ENCODE data around the gene ANKS1B.

The ANKS1B gene

DNA sequence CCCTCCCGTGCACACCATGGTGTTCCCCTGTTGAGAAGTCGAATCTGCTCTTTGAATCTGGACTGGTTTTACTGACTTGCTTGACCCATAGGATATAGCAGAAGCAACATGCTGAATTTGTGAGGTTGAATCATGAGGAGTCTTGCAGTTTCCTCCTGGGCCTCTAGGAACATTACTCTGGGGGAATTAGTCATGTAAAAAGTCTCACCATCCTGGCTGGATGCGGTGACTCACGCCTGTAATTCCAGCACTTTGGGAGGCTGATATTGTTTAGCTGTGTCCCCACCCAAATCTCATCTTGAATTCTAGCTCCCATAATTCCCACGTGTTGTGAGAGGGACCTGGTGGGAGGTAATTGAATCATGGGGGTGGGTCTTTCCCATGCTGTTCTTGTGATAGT lies 1228.9 kb downstream of the ANKS1B start:
- DNase-seq (ENCODE audit: low spot score), result peak; percentile 72

GRCh38 chr12:98754095-98754494 lies 1230.6 kb downstream of the ANKS1B start:
- DNase-seq (ENCODE audit: low spot score), result peak; percentile 72

DNA sequence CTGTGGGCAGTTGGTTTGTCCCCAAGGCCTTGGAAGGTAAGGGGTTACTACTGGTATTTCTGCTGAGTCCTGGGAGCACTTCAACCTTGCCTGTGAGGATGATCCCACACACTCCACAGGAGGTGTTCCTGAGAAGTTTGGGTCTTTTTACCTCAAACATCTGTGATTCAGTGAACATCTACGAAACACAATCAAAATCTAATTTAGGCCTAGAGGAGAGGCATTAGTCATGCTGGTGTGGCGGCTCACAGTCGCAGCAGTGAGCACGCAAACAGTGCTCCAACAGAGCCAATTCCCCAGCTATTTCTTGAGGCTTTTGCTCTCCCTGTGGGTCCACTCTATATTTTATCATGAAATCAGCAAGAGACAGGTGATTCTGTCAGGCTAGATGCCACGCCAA lies 1232.0 kb downstream of the ANKS1B start:
- peak; percentile 54 for DNase-seq (ENCODE audit: low spot score)

DNA sequence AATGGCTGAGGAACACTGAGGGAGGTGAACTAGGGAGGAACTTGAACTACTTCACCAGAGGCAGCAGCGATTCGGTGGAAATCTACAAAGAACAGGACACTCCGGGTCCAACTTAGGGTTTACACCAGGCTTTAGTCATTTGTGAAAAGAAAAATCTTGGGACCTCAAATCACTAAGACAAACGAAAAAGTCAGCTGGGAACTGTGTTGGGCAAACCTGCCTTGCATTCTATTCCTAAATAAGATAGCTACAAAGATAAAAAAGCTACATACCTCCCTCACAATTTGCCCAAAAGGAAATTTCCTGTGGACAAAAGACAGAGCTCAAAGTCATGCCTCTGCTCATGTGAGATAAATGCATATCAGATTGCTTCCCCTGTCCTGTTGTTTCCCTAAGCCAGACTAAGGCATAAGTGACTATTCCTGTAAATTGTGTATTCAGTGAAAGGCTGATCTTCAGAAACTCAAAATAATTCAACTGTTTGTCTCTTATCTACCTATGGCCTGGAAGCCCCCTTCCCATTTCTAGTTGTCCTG lies 1233.1 kb downstream of the ANKS1B start:
- no peak for DNase-seq (ENCODE audit: low spot score)

DNA sequence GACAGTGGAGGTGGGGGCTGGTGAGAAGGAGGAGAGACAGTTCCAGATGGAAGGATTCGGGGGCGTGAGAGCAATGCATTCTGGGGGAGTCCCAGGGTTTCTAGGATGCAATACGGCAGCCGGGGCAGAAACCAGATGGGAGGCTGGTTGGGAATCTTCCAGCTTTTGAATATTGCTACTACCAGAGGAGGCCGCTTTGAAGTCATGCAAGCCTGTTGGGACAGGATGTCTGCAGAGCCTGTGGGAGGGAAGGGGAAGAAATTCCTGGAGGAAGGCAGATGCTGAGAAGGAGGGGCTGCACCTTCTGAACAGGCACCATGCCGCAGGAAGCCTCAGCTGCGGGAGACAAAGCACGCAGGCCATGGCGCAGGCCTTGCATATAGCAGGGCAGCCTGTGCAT lies 1234.2 kb downstream of the ANKS1B start:
- peak; percentile 11 for DNase-seq (ENCODE audit: low spot score)

DNA sequence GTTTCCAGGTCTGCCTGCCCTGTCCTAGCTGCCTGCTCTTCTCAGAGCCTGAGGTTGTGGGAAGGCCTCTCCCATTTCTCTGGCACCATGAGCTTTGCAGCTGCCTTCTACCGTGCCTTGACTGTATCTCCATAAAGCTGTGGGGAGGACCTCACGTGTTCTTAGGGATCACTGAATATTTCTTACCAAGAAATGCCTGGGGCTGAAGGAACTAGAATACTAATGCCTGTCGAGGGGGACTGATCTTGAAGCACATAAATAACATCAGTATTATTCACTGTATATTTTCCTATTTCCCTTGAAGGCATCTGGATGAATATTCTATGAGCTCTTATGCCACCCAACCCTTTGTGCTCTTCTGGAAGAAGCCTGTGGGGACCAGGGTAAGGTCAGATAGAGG lies 1236.3 kb downstream of the ANKS1B start:
- no peak for DNase-seq (ENCODE audit: low spot score)

DNA sequence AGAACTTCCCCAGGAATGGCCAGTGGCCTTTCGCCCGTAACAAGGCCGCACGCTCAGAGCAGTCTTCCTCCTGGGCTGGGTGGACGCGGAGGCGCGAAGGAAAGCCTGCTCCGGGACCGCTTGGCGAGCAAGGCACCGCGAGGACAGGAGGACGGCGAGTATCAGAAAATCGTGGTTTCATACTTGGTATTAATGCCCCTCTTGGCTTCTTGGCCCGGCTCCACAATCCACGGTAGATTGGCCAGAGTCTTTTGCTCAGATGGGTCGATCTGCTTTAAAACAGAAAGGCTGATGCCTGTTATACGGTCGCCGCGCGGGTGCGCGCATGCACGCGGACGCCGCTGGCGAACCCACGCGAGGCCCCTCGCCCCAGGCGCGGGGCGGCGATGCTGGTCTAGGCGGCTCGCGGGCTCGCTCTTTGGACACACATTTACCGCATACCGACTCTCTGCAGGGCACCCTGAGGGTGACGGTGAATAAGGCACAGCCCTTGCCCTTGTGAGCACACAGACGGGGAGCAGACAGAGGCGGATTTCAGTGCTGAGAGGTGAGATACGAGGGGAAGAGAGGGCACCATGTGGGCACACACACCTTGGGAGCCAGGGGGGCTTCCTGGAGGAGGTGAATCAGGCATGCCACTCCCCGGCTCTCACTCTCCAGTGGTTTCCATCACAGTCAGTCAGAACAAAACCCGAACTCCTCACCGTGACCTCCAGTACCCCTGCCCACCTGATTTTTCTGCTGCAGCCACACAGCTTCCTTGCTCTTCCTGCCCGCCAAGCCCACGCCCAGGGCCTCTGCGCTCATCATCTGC lies 1239.0 kb downstream of the ANKS1B start:
- peak; percentile 9 for DNase-seq (ENCODE audit: low spot score)

DNA sequence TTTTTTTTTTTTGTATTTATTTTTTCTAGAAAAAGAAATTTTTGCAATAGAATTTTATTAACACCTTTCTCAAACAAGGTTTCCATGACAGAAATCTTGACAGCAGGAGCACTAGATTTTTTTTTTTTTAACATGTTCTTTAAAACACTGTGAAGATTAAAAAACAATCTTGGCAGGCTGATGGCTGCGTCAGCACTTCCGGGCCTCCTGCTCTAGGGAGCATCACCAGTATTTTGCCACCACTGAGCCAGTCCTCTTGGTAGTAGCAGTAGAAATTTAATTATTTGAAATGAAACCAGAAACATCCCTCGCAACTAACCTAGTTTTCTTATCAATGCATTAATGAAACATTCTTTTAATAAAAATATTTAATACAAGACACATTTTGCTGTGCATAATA lies 1240.1 kb downstream of the ANKS1B start:
- no peak for DNase-seq (ENCODE audit: low spot score)

GRCh38 chr12:98743362-98743953 lies 1241.3 kb downstream of the ANKS1B start:
- no peak for DNase-seq (ENCODE audit: low spot score)

GRCh38 chr12:98741556-98742265 lies 1243.0 kb downstream of the ANKS1B start:
- DNase-seq (ENCODE audit: low spot score), result no peak

DNA sequence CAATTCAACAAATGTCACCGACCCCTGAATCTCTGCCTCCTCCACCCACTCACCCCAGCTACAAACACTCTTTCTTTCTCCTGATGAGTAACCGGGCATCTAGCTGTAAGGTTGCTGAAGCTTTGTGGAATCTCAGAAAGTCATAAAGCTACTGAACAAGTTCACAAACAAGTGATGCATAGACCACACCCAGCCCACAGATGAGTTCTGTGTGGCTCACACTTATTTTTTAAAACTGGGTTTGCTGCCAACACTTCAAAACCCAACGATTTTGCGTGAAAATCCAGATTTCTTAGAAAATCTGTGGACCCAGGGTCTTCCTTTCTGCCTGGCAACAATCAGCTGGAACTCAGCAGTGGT lies 1243.6 kb downstream of the ANKS1B start:
- DNase-seq (ENCODE audit: low spot score), result no peak

DNA sequence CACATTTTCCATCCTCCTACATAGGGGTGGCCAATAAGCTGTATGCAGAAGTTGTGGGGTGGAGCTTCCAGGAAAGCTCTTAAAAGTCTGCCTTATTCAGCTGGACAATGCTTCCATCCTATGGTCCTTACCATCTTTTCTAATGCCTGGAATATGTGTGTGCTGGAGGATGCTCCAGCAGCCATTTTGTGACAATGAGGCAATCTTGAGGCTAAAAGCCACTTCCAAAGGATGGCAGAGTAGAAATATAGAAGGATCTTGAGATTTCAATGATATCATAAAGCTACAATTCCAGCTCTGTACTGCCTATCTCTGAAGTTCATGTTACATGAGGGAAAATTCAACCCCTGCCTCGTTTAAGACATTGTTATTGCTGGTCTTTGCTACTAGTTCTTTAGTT lies 1244.0 kb downstream of the ANKS1B start:
- DNase-seq (ENCODE audit: low spot score), result no peak

- DNase-seq (ENCODE audit: low spot score), result no peak
These were observed 1246.2 kb downstream of the ANKS1B start for GRCh38 chr12:98738539-98738938.

- DNase-seq (ENCODE audit: low spot score), result no peak
These were observed 1246.7 kb downstream of the ANKS1B start for GRCh38 chr12:98738002-98738401.

GRCh38 chr12:98737322-98737712 lies 1247.4 kb downstream of the ANKS1B start:
- DNase-seq (ENCODE audit: low spot score), result no peak

DNA sequence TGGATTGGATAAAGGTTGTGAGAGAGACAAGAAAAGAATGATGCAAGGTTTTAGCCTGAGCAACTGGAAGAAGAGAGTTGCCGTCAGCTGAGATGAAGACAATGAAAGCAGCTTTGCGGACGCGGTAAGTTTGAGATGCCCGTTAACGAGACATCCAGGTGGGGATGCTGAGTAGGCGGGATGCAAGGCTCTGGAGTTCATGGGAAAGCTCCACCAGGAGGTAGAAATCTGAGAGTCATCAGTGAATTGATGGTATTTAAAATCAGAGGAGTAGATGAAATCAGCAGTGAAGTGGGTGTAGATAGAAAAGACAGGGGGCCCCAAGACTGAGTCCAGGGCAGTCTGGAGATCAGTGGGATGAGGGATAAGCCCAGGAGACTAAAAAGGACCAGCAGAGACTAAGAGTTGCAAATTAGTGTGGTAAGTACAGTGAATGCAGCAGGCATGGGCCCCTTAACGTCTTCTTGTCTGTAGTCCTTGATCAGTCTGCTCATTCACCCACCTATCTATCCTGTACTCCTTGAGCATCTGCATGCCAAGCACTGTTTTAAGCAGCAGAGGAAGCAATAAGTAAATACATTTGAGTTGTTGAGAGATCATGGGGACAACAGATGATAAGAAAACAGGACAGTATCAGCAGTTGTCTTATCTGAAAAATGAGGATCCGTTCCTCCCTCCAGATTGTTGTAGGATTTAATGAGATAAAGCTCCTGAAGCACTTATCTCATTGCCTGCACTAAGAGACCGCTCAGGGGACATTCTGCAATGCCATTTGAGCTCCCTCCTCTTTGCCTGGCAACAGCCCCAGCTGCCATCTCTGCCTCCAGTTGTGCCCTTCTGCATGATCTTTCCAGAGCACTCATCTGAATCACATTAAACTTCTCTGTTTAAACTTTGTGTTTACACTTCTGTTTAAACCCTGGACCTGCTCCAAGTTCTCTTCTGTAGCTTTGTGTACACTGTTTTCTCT lies 1248.1 kb downstream of the ANKS1B start:
- DNase-seq (ENCODE audit: low spot score), result no peak

GRCh38 chr12:98735821-98736220 lies 1248.9 kb downstream of the ANKS1B start:
- DNase-seq (ENCODE audit: low spot score), result no peak

DNA sequence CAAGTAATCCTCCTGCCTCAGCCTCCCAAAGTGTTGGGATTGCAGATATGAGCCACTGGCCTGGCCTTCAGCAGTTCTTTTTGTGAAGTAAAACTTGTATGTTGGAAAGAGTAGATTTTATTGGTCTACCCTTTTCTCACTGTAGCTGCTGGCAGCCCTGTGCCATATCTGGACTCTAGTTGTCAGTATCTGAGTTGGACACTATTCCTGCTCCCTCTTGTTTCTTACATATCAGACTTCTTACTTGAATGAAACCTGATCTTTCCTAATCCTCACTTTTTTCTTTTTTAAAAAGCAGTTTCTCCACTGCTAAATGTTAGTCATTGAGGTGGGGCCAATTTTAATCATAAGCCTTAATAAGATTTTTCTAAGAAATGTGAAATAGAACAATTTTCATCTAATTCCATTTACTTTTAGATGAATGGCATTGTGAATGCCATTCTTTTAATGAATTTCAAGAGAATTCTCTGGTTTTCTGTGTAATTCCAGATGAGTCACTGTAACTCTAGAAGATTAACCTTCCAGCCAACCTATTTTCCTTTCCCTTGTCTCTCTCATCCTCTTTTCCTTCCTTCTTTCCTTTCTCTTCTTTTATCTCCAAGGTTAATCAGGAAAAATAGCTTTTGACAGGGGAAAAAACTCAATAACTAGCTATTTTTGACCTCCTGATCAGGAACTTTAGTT lies 1250.9 kb downstream of the ANKS1B start:
- no peak for DNase-seq (ENCODE audit: low spot score)

DNA sequence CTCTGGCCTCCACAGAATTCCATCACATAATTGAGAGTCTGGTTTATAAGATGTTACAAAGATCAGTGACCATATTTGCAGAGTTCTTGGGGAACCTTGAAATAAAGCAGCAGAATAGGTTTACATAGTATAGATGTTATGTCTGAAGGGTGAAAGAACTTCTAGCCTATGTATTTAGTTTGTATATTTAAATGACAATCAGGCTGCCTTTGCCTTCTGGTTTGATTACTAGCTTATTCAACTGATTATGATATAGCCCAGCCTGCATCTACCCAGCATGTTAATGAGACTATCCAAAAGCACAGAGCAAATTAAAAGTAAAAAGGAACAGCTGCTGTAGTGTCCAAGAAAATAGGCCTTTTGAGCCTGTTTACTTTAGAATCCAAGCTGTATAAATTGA lies 1254.3 kb downstream of the ANKS1B start:
- DNase-seq (ENCODE audit: low spot score), result no peak

DNA sequence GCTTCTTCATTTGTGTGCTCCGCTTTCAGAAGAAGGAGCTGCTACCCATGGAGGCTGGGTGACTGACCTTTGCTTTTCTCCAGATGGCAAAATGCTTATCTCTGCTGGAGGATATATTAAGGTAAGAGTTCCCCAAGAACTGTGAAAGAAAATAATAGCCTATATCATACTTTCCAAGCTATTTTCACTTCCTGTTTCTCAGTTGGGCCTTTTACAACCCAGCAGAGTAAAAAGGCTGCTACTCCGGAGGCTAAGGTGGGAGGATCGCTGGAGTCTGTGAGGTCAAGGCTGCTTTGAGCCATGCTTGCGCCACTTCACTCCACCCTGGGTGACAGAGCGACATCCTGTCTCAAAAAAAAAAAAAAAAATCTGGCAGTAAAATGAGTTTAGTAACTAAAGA lies 1257.5 kb downstream of the ANKS1B start:
- no peak for DNase-seq (ENCODE audit: low spot score)
